Large intestine (tissue), 12 donors: ENCODE results near the gene USP17L10. TPM values are rescaled to one million over a fixed set of nuclear protein-coding genes. Genes with fewer than 3 reads are reported as not detected.
"Not testable (repeated sequence)": the region's sequence is repeated elsewhere in the genome, so short reads cannot be mapped to it uniquely, and the experiment has no call there.

Experiments
- DNase-seq, 2 donors: peaks; one replicate each; pipeline versions ENCODE4 v3.0.0 to v3.0.0-alpha.2; 2013
- H3K27ac ChIP-seq: one replicate; pipeline ENCODE4 v1.5.1; 2013; ENCODE audit warnings: low read length
- H3K27me3 ChIP-seq: 2 replicates; pipeline ENCODE4 v1.6.1; 2013; ENCODE audit warnings: low read length; ENCODE audit not compliant: control insufficient read depth, insufficient read depth
- H3K36me3 ChIP-seq: 2 replicates; pipeline ENCODE4 v1.6.1; 2013; ENCODE audit warnings: low read length; ENCODE audit not compliant: control insufficient read depth, insufficient read depth
- H3K4me1 ChIP-seq: one replicate; pipeline ENCODE4 v1.6.1; 2013; ENCODE audit warnings: low read length; ENCODE audit not compliant: control insufficient read depth, insufficient read depth
- H3K4me3 ChIP-seq: one replicate; pipeline ENCODE4 v1.5.1; 2013; ENCODE audit warnings: low read length
- H3K9me3 ChIP-seq: one replicate; pipeline ENCODE4 v1.6.1; 2013; ENCODE audit warnings: mild to moderate bottlenecking, low read depth, low read length, moderate library complexity; ENCODE audit not compliant: control insufficient read depth
- WGBS: methylation state at CpG from one replicate; pipeline ENCODE4 v1.1.5; 2013; ENCODE audit warnings: low lambda C conversion rate; ENCODE audit not compliant: insufficient coverage; 5-methylcytosine and 5-hydroxymethylcytosine counted together
- long read RNA-seq, 11 donors: transcript quantifications; one replicate each; lab custom pipeline, GENCODE V29; 2026
- polyA plus RNA-seq: library from polyadenylated mRNA; unstranded; fragments of 120-200 nt; gene quantifications from one replicate; pipeline ENCODE4 v1.2.1, GENCODE V29; 2013

The USP17L10 gene
- not detected for polyA plus RNA-seq
- long read RNA-seq, donor 1 = 0 reads
- long read RNA-seq, donor 2 = 0 reads
- long read RNA-seq, donor 3 = 0 reads
- long read RNA-seq, donor 4 = 0 reads
- long read RNA-seq, donor 5 = 0 reads
- long read RNA-seq, donor 6 = 0 reads
- long read RNA-seq, donor 7 = 0 reads
- long read RNA-seq, donor 8 = 0 reads
- long read RNA-seq, donor 9 = 0 reads
- long read RNA-seq, donor 10 = 0 reads
- long read RNA-seq, donor 11 = 0 reads

GRCh38 chr4:9210357-9210756 lies at the start of gene USP17L10:
TSS of gene USP17L10 (plus strand) at chr4:9210657. CDS start at chr4:9210657, 0 bp downstream.
- not testable (repeated sequence) for H3K9me3 ChIP-seq, DNase-seq, H3K27ac ChIP-seq, H3K4me3 ChIP-seq, H3K36me3 ChIP-seq, H3K4me1 ChIP-seq, H3K27me3 ChIP-seq
- WGBS = no CpG with 5 or more reads among the region's 13 CpGs

- not testable (repeated sequence) for H3K4me3 ChIP-seq, DNase-seq, H3K27ac ChIP-seq, H3K9me3 ChIP-seq, H3K4me1 ChIP-seq, H3K27me3 ChIP-seq, H3K36me3 ChIP-seq
- no CpG with 5 or more reads among the region's 8 CpGs for WGBS
These were observed 44.5 kb upstream of the USP17L10 start for GRCh38 chr4:9165990-9166389.

GRCh38 chr4:9169791-9170459 lies 40.5 kb upstream of the USP17L10 start, which contains the start of gene FAM90A26:
TSS of gene FAM90A26 (plus strand) at chr4:9170409. CDS start at chr4:9173173, 2,764 bp downstream.
- H3K36me3 ChIP-seq, H3K4me1 ChIP-seq, H3K9me3 ChIP-seq, H3K4me3 ChIP-seq, DNase-seq, H3K27me3 ChIP-seq, H3K27ac ChIP-seq: not testable (repeated sequence)
- WGBS = no CpG with 5 or more reads among the region's 11 CpGs

GRCh38 chr4:9214701-9215100 lies 4.2 kb downstream of the USP17L10 start:
- not testable (repeated sequence) for H3K4me3 ChIP-seq, H3K4me1 ChIP-seq, H3K9me3 ChIP-seq, H3K36me3 ChIP-seq, H3K27me3 ChIP-seq, DNase-seq, H3K27ac ChIP-seq
- WGBS = 93% methylated on average over 3 of the region's 14 CpGs

GRCh38 chr4:9215105-9215504 lies 4.6 kb downstream of the USP17L10 start, which contains the start of gene USP17L11:
TSS of gene USP17L11 (plus strand) at chr4:9215405. CDS start at chr4:9215405, 0 bp downstream.
- not testable (repeated sequence) for H3K27ac ChIP-seq, H3K4me3 ChIP-seq, DNase-seq, H3K9me3 ChIP-seq, H3K27me3 ChIP-seq, H3K36me3 ChIP-seq, H3K4me1 ChIP-seq
- no CpG with 5 or more reads among the region's 14 CpGs for WGBS

- H3K27ac ChIP-seq, H3K9me3 ChIP-seq, H3K36me3 ChIP-seq, H3K4me3 ChIP-seq, DNase-seq, H3K4me1 ChIP-seq, H3K27me3 ChIP-seq: not testable (repeated sequence)
- WGBS = no CpG with 5 or more reads among the region's 13 CpGs
These were observed 9.4 kb downstream of the USP17L10 start, which contains the start of gene USP17L12 for GRCh38 chr4:9219852-9220251. TSS of gene USP17L12 (plus strand) at chr4:9220152. CDS start at chr4:9220152, 0 bp downstream.

GRCh38 chr4:9224596-9224995 lies 14.1 kb downstream of the USP17L10 start, which contains the start of gene USP17L13:
TSS of gene USP17L13 (plus strand) at chr4:9224896. CDS start at chr4:9224896, 0 bp downstream.
- not testable (repeated sequence) for H3K9me3 ChIP-seq, H3K27ac ChIP-seq, DNase-seq, H3K4me1 ChIP-seq, H3K4me3 ChIP-seq, H3K27me3 ChIP-seq, H3K36me3 ChIP-seq
- no CpG with 5 or more reads among the region's 14 CpGs for WGBS

- DNase-seq, H3K9me3 ChIP-seq, H3K4me1 ChIP-seq, H3K27ac ChIP-seq, H3K27me3 ChIP-seq, H3K4me3 ChIP-seq, H3K36me3 ChIP-seq: not testable (repeated sequence)
- no CpG with 5 or more reads among the region's 8 CpGs for WGBS
These were observed 19.8 kb downstream of the USP17L10 start for GRCh38 chr4:9230249-9230648.

GRCh38 chr4:9234085-9234484 lies 23.6 kb downstream of the USP17L10 start, which contains the start of gene USP17L15:
TSS of gene USP17L15 (plus strand) at chr4:9234385. CDS start at chr4:9234385, 0 bp downstream.
- H3K4me1 ChIP-seq, H3K36me3 ChIP-seq, H3K9me3 ChIP-seq, H3K27me3 ChIP-seq, H3K27ac ChIP-seq, DNase-seq, H3K4me3 ChIP-seq: not testable (repeated sequence)
- no CpG with 5 or more reads among the region's 15 CpGs for WGBS

- not testable (repeated sequence) for H3K36me3 ChIP-seq
These were observed 28.0 kb downstream of the USP17L10 start for GRCh38 chr4:9238461-9238860.

More at GRCh38 chr4:9238461-9238860, 28.0 kb downstream of the USP17L10 start:
- H3K4me3 ChIP-seq, H3K27me3 ChIP-seq, H3K27ac ChIP-seq, H3K9me3 ChIP-seq, H3K4me1 ChIP-seq: not testable (repeated sequence)
- DNase-seq = peak in 1 of 2 donors; percentile 1
- no CpG with 5 or more reads among the region's 12 CpGs for WGBS
